Parathyroid adenoma (tissue), 2 donors: ENCODE measurements around the gene VWA8.
"Not testable (repeated sequence)": the region's sequence is repeated elsewhere in the genome, so short reads cannot be mapped to it uniquely, and the experiment has no call there.

Experiments
- H2AFZ ChIP-seq: fragments of 300-600 bp; sonication (generic); one replicate; pipeline ENCODE4 v1.7.0; 2017; ENCODE audit warnings: antibody characterized with exemption, mild to moderate bottlenecking
- H3K27ac ChIP-seq: fragments of 300-600 bp; sonication (generic); one replicate; pipeline ENCODE4 v1.7.0; 2017
- H3K27me3 ChIP-seq: fragments of 300-600 bp; sonication (generic); one replicate; pipeline ENCODE4 v1.7.0; 2017; ENCODE audit warnings: low read length; ENCODE audit not compliant: control insufficient read depth, insufficient read depth
- H3K36me3 ChIP-seq: fragments of 300-600 bp; sonication (generic); one replicate; pipeline ENCODE4 v1.7.0; 2017; ENCODE audit warnings: low read length; ENCODE audit not compliant: control insufficient read depth, insufficient read depth
- H3K4me1 ChIP-seq: fragments of 300-600 bp; sonication (generic); one replicate; pipeline ENCODE4 v1.7.0; 2017; ENCODE audit warnings: control low read depth
- H3K4me2 ChIP-seq: fragments of 300-600 bp; sonication (generic); one replicate; pipeline ENCODE4 v1.7.0; 2017; ENCODE audit warnings: low read length
- H3K4me3 ChIP-seq: fragments of 300-600 bp; sonication (generic); one replicate; pipeline ENCODE4 v1.7.0; 2017; ENCODE audit warnings: low read depth, low read length
- H3K79me2 ChIP-seq: fragments of 300-600 bp; sonication (generic); one replicate; pipeline ENCODE4 v1.7.0; 2017; ENCODE audit warnings: control low read depth
- H3K9ac ChIP-seq: fragments of 300-600 bp; sonication (generic); one replicate; pipeline ENCODE4 v1.7.0; 2017; ENCODE audit warnings: mild to moderate bottlenecking
- H3K9me3 ChIP-seq: fragments of 300-600 bp; sonication (generic); one replicate; pipeline ENCODE4 v1.7.0; 2017; ENCODE audit warnings: low read length; ENCODE audit not compliant: control insufficient read depth
- CTCF ChIP-seq: fragments of 300-600 bp; sonication (generic); IDR thresholded peaks from one replicate; pipeline ENCODE4 v1.7.0; 2017; ENCODE audit warnings: antibody characterized with exemption, mild to moderate bottlenecking
- donor health status: primary hyperparathyroidism.

VWA8 gene

GRCh38 chr13:41651413-41652058, 309.4 kb downstream of the VWA8 start:
- H2AFZ ChIP-seq, result no peak overlapping the region
- H3K79me2 ChIP-seq, result no peaks in the 10 kb centered on the region
- no peaks in the 10 kb centered on the region for H3K36me3 ChIP-seq
- H3K9ac ChIP-seq, result no peak overlapping the region
- H3K27ac ChIP-seq, result no peak overlapping the region
- no peak overlapping the region for H3K4me2 ChIP-seq
- no peak overlapping the region for H3K4me3 ChIP-seq
- TF ChIP-seq CTCF, result no peak
- no peaks in the 10 kb centered on the region for H3K27me3 ChIP-seq
- H3K9me3 ChIP-seq, result no peaks in the 10 kb centered on the region
- no peaks in the 10 kb centered on the region for H3K4me1 ChIP-seq

GRCh38 chr13:41650706-41651105, 310.2 kb downstream of the VWA8 start:
- H3K4me2 ChIP-seq, result no peak overlapping the region
- H3K79me2 ChIP-seq, result no peaks in the 10 kb centered on the region
- H3K27me3 ChIP-seq, result no peaks in the 10 kb centered on the region
- H3K36me3 ChIP-seq, result no peaks in the 10 kb centered on the region
- no peak overlapping the region for H2AFZ ChIP-seq
- no peak overlapping the region for H3K4me3 ChIP-seq
- H3K9me3 ChIP-seq, result no peaks in the 10 kb centered on the region
- no peaks in the 10 kb centered on the region for H3K4me1 ChIP-seq
- H3K9ac ChIP-seq, result no peak overlapping the region
- no peak for TF ChIP-seq CTCF
- H3K27ac ChIP-seq, result no peak overlapping the region

GRCh38 chr13:41649659-41650058, 311.2 kb downstream of the VWA8 start:
- H3K9ac ChIP-seq, result no peak overlapping the region
- no peak for TF ChIP-seq CTCF
- H2AFZ ChIP-seq, result no peak overlapping the region
- H3K27me3 ChIP-seq, result no peaks in the 10 kb centered on the region
- H3K4me2 ChIP-seq, result no peak overlapping the region
- H3K9me3 ChIP-seq, result no peaks in the 10 kb centered on the region
- H3K79me2 ChIP-seq, result no peaks in the 10 kb centered on the region
- H3K4me3 ChIP-seq, result no peak overlapping the region
- no peak overlapping the region for H3K27ac ChIP-seq
- no peaks in the 10 kb centered on the region for H3K36me3 ChIP-seq
- no peaks in the 10 kb centered on the region for H3K4me1 ChIP-seq

GRCh38 chr13:41648314-41648935, 312.5 kb downstream of the VWA8 start:
- no peak overlapping the region for H3K4me2 ChIP-seq
- peak overlapping the region; percentile 47 for H3K27ac ChIP-seq
- no peak for TF ChIP-seq CTCF
- no peaks in the 10 kb centered on the region for H3K36me3 ChIP-seq
- H3K4me3 ChIP-seq, result no peak overlapping the region
- no peak overlapping the region for H3K9ac ChIP-seq
- H3K79me2 ChIP-seq, result no peaks in the 10 kb centered on the region
- no peaks in the 10 kb centered on the region for H3K9me3 ChIP-seq
- H3K27me3 ChIP-seq, result no peaks in the 10 kb centered on the region
- H3K4me1 ChIP-seq, result no peaks in the 10 kb centered on the region
- H2AFZ ChIP-seq, result no peak overlapping the region

- not testable (repeated sequence) for H3K36me3 ChIP-seq, H3K27ac ChIP-seq, H3K4me3 ChIP-seq, H3K9me3 ChIP-seq, H3K4me1 ChIP-seq, H2AFZ ChIP-seq, H3K4me2 ChIP-seq, H3K79me2 ChIP-seq, H3K9ac ChIP-seq, H3K27me3 ChIP-seq
These were observed 313.1 kb downstream of the VWA8 start for GRCh38 chr13:41647699-41648313.
